Colonic mucosa (tissue), 4 donors: ENCODE measurements around the gene SLC16A2. TPM values are rescaled to one million over a fixed set of nuclear protein-coding genes. Genes with fewer than 3 reads are reported as not detected.

ENCODE experiments used
- DNase-seq: peaks from one replicate; pipeline ENCODE4 v3.0.0-alpha.2; 2020
- H3K27ac ChIP-seq: fragments of 200-600 bp; one replicate; pipeline ENCODE4 v1.8.0; 2021
- H3K27me3 ChIP-seq: fragments of 200-600 bp; one replicate; pipeline ENCODE4 v1.8.0; 2021
- H3K36me3 ChIP-seq: fragments of 200-600 bp; one replicate; pipeline ENCODE4 v1.8.0; 2021
- H3K4me1 ChIP-seq: fragments of 200-600 bp; one replicate; pipeline ENCODE4 v1.8.0; 2021; ENCODE audit warnings: mild to moderate bottlenecking
- H3K4me3 ChIP-seq: fragments of 200-600 bp; one replicate; pipeline ENCODE4 v1.8.0; 2021
- H3K9ac ChIP-seq, 2 donors: one replicate each; pipeline ENCODE4 v1.7.0; 2013; ENCODE audit warnings: control low read depth in 2 of 2, low read depth in 2 of 2, low read length in 2 of 2
- H3K9me3 ChIP-seq: fragments of 200-600 bp; one replicate; pipeline ENCODE4 v1.8.0; 2021
- intact Hi-C: fragments of 100-400 bp; cut with DNase I; formaldehyde crosslinking; loops from one replicate; pipeline ENCODE4 v1.14.1; 2022
- total RNA-seq, 2 donors: library from RNA; stranded (reverse); fragmentation: NEBNext Ultra II Directional in 1 of 2; extraction: Animal tissue kit (Norgen Biotek cat#: 25700) in 1 of 2; gene quantifications; one replicate each; pipeline ENCODE4 v1.2.1, GENCODE V29; 2021
- TF ChIP-seq, protein P1 (sequence below): fragments of 200-600 bp; IDR thresholded peaks from one replicate; pipeline ENCODE4 v1.8.0; 2022; ENCODE audit warnings: antibody characterized with exemption, mild to moderate bottlenecking
- donor health status: healthy.
- donor health status: DM: no; HTN: no; CAD: no.
- donor health status: DM: no; HTN: no; CAD: no.

Gene SLC16A2
- total RNA-seq, 2 donors from 2014 or later = 1.3 to 2.9 TPM

GRCh38 chrX:74446876-74447275, 25.6 kb downstream of the SLC16A2 start:
- Histone ChIP-seq H3K36me3 (no peaks in the 10 kb centered on the region), H3K27ac (no peak overlapping the region), H3K9ac (no peak overlapping the region), H3K4me1 (no peaks in the 10 kb centered on the region), H3K27me3 (no peaks in the 10 kb centered on the region), H3K4me3 (no peak overlapping the region), H3K9me3 (no peaks in the 10 kb centered on the region)
- intact Hi-C loops = no loop called here
- TF ChIP-seq, protein P1, sequence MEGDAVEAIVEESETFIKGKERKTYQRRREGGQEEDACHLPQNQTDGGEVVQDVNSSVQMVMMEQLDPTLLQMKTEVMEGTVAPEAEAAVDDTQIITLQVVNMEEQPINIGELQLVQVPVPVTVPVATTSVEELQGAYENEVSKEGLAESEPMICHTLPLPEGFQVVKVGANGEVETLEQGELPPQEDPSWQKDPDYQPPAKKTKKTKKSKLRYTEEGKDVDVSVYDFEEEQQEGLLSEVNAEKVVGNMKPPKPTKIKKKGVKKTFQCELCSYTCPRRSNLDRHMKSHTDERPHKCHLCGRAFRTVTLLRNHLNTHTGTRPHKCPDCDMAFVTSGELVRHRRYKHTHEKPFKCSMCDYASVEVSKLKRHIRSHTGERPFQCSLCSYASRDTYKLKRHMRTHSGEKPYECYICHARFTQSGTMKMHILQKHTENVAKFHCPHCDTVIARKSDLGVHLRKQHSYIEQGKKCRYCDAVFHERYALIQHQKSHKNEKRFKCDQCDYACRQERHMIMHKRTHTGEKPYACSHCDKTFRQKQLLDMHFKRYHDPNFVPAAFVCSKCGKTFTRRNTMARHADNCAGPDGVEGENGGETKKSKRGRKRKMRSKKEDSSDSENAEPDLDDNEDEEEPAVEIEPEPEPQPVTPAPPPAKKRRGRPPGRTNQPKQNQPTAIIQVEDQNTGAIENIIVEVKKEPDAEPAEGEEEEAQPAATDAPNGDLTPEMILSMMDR = no peak
- DNase-seq = no peak

- H3K4me3 ChIP-seq = no peak overlapping the region
- no peaks in the 10 kb centered on the region for H3K4me1 ChIP-seq
- no peaks in the 10 kb centered on the region for H3K27me3 ChIP-seq
- TF ChIP-seq, protein P1 = no peak
- no peak overlapping the region for H3K9ac ChIP-seq
- DNase-seq = no peak
- H3K9me3 ChIP-seq = no peaks in the 10 kb centered on the region
- H3K36me3 ChIP-seq = no peaks in the 10 kb centered on the region
- intact Hi-C loops = no loop called here
- H3K27ac ChIP-seq = no peak overlapping the region
These were observed 27.4 kb downstream of the SLC16A2 start for GRCh38 chrX:74448669-74449068.

DNA sequence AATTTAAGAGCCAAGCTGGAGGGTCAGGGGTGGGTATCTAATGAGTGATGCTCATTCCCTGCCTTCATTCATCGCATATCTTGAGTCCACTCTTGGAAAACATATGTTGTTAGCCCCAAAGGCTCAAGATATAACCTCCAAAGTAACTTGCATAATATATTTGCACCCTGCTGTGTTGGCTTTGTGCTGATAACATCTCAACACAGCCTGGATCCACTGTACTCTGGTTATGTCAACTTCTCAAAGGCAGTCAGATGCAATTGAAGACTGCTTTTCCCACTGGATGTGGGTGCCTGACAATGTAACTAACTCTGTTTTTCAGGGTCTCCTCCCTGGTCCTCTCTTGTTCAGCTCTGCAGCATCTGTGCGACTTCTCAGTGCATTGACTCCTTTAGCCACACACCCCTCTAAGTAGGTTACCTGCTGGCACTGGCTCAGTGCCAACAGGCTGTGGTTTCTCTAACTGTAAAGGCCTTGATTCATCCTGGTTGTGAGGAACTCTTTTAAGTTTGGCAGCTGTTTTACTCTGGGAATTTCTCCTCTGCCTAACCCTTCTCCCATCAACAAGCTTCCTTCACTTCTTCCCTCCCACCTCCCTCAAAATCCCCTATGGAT, 28.1 kb downstream of the SLC16A2 start:
- Histone ChIP-seq H3K9ac (no peak overlapping the region), H3K36me3 (no peaks in the 10 kb centered on the region), H3K9me3 (no peaks in the 10 kb centered on the region), H3K27ac (no peak overlapping the region), H3K4me3 (no peak overlapping the region), H3K27me3 (no peaks in the 10 kb centered on the region), H3K4me1 (no peaks in the 10 kb centered on the region)
- DNase-seq = no peak
- intact Hi-C loops = no loop called here
- TF ChIP-seq, protein P1 = no peak

DNA sequence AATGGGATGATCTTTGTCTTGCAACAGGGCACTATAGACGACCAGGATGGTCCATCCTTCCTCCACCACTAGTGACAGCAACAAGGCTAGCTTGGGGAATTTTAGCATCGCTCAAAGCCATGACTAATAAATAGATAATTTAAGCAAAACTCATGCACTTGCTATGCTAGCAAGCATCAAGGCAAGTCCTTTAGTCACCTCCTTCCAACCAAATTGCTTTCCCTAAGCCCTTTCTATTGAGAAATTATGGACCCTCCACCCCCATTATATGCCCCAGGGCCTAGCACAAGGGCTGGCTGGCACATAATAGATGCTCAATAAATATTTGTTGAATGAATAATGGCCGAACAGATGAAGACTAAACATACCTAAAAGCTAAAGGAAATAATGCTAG, 28.6 kb downstream of the SLC16A2 start:
- no peaks in the 10 kb centered on the region for H3K4me1 ChIP-seq
- H3K9me3 ChIP-seq = no peaks in the 10 kb centered on the region
- DNase-seq = no peak
- no peaks in the 10 kb centered on the region for H3K36me3 ChIP-seq
- H3K9ac ChIP-seq = no peak overlapping the region
- H3K27ac ChIP-seq = no peak overlapping the region
- H3K27me3 ChIP-seq = no peaks in the 10 kb centered on the region
- TF ChIP-seq, protein P1 = no peak
- no peak overlapping the region for H3K4me3 ChIP-seq
- intact Hi-C loops = no loop called here

DNA sequence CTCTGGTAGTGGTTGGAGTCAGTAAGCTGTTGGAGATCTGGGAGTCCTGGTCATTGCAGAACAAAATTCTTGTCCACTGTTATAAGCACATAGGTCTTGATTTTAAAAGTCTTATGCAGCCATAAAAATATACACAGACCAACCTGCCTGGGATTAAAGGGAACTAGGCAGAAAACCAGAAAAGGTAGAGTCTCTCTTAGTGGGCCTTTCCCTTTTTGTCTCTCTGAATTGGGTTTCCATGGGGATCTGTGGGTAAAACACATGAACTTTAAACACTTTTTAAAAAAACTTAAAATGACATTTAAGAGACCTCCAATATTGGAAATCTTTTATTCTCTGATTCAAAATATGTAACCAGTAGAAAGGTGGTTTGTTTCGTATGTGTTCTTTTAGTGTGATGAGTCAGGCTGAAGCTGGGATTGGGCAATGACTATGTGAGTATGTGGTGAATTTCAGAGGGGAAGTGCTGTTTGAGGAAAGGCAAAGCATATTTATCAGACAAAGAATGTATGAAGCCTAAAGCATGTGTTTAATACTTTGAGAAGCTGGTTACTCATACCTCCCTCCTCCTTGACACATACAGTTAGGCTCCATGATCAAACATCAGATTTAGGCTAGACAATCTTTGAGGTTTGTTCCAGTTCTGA, 29.6 kb downstream of the SLC16A2 start:
- Histone ChIP-seq H3K36me3 (no peaks in the 10 kb centered on the region), H3K4me1 (no peaks in the 10 kb centered on the region), H3K4me3 (no peak overlapping the region), H3K9ac (no peak overlapping the region), H3K27ac (no peak overlapping the region), H3K9me3 (no peaks in the 10 kb centered on the region), H3K27me3 (no peaks in the 10 kb centered on the region)
- TF ChIP-seq, protein P1 = no peak
- intact Hi-C loops = no loop called here
- no peak for DNase-seq
